Natural killer cell treated with Interleukin-12 subunit alpha and Interleukin-12 subunit beta and Interleukin-15 and Interleukin-18, amount 100 ng/mL, for 72 hours (primary cell): ENCODE measurements around the gene STK39. TPM values are rescaled to one million over a fixed set of nuclear protein-coding genes. Genes with fewer than 3 reads are reported as not detected.

Experiments
- ATAC-seq, 2 donors: fragments of 150-1000 bp; cut with Tn5 transposase in 1 of 2; sonication (Bioruptor Pico), chemical (Tn5 transposase) in 1 of 2; 2 replicates each; pipeline ENCODE4 v1.10.0; 2021
- DNase-seq: peaks from one replicate; pipeline ENCODE4 v3.0.0; 2022; ENCODE audit warnings: low spot score
- H3K27ac Mint-ChIP-seq, 2 donors: 1 replicate in 1 of 2; 2 replicates in 1 of 2; pipeline ENCODE4 v1.8.0; 2022; ENCODE audit warnings: mixed read lengths in 2 of 2, mild to moderate bottlenecking in 1 of 2, moderate library complexity in 1 of 2
- H3K27me3 Mint-ChIP-seq, 2 donors: 1 replicate in 1 of 2; 2 replicates in 1 of 2; pipeline ENCODE4 v1.8.0; 2022; ENCODE audit warnings: mixed read lengths in 2 of 2
- H3K36me3 Mint-ChIP-seq: one replicate; pipeline ENCODE4 v1.8.0; 2022; ENCODE audit warnings: mixed read lengths
- H3K4me1 Mint-ChIP-seq, 2 donors: 1 replicate in 1 of 2; 2 replicates in 1 of 2; pipeline ENCODE4 v1.8.0; 2022; ENCODE audit warnings: low read depth in 2 of 2, mixed read lengths in 2 of 2, mild to moderate bottlenecking in 1 of 2
- H3K4me3 Mint-ChIP-seq: one replicate; pipeline ENCODE4 v1.8.0; 2022; ENCODE audit warnings: mixed read lengths
- H3K9me3 Mint-ChIP-seq: 2 replicates; pipeline ENCODE4 v1.8.0; 2022; ENCODE audit warnings: mixed read lengths
- total RNA-seq, 2 donors: library from RNA; stranded (reverse); gene quantifications; one replicate each; pipeline ENCODE4 v1.2.3, GENCODE V29; 2022

Gene STK39
- total RNA-seq, 2 donors from 2014 or later = 39.1 to 52.0 TPM

GRCh38 chr2:168191955-168192785 lies 55.2 kb downstream of the STK39 start:
- peak overlapping the region; percentile 69 to 90 for H3K27ac Mint-ChIP-seq
- H3K4me3 Mint-ChIP-seq = peak overlapping the region; percentile 68
- DNase-seq = no peak
- peaks cover 5% of the 10 kb centered on the region for H3K36me3 Mint-ChIP-seq
- no peaks in the 10 kb centered on the region for H3K27me3 Mint-ChIP-seq
- peaks cover 65 to 74% of the 10 kb centered on the region in 2 donors for H3K4me1 Mint-ChIP-seq
- no peaks in the 10 kb centered on the region for H3K9me3 Mint-ChIP-seq
- no peak for ATAC-seq

DNA sequence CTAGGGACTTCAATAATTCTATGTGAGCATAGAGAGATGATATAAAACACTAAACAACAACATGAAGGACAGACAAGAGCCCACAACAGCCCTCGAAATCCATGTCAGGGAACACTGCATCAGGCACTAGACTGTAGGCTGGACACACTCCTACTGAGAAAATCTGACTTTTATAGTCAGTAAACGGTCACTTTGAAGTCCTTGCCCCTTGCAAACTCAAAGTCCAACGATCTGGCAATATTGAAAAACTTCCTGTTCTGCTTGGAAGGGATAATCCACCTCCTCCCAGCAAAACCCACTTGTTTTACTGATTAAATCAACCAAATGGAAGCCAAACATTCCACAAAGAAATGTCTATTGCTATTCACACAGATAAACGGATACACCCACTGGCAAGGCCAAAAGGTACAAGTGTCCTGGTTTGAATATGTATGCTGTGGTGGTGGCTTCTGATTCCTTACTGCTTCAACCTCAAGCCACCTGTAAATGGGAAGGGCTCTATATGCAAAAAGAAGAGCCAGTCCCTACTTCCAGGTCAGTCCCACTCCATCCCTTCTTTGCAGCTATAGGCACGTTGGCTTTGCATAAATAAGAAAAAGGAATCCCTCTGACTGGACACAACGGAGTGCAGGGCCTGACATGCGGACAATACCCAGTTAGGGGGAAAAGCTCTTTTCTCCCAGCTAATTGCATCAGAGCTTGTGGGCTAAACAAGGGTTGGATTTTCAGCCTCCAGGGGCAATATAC lies 56.6 kb downstream of the STK39 start:
- peak overlapping the region; percentile 20 to 90 for H3K27ac Mint-ChIP-seq
- no peaks in the 10 kb centered on the region for H3K9me3 Mint-ChIP-seq
- H3K4me3 Mint-ChIP-seq = no peak overlapping the region
- peaks cover 64 to 70% of the 10 kb centered on the region in 2 donors for H3K4me1 Mint-ChIP-seq
- ATAC-seq (no peak), DNase-seq (no peak)
- H3K27me3 Mint-ChIP-seq = no peaks in the 10 kb centered on the region
- H3K36me3 Mint-ChIP-seq = no peaks in the 10 kb centered on the region

DNA sequence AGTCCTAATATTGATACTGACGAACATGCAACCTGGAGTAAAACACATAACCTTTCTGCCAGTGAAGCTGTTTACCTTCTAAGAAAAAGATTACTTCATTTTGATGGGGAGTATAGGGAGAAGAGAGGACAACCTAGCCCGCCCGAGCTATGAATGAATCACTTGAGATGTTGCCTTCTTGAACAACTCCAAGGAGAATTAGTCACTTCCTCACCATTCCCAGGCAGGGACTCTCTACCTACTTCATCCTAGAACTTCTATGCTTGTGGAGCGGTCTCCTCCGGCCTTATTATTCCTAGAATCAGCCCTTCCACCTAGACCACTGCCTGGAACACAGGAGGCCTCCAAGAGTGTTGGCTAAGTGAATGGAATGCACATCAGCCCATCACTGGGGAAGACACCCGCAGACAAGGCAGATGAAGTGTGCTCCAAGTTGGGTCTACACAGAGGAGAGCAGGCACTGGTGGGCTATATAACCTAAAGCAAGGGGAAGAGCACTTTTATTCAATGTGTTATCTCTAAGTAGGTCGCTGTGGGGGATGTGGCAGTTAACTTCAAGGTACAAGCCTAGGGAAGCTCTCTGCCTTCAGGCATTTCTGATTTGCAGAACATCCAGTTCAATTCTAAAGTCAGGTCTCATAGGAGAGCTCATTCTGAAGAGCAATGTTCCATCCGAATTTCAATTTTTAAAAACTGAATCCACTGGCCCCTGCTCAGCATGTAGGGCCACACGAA lies 57.4 kb downstream of the STK39 start:
- no peak for DNase-seq
- no peak overlapping the region for H3K4me3 Mint-ChIP-seq
- no peak for ATAC-seq
- peak overlapping the region; percentile 20 to 90 for H3K27ac Mint-ChIP-seq
- no peaks in the 10 kb centered on the region for H3K9me3 Mint-ChIP-seq
- H3K27me3 Mint-ChIP-seq = no peaks in the 10 kb centered on the region
- H3K36me3 Mint-ChIP-seq = no peaks in the 10 kb centered on the region
- H3K4me1 Mint-ChIP-seq = peaks cover 63 to 70% of the 10 kb centered on the region in 2 donors

GRCh38 chr2:168188002-168188401 lies 59.4 kb downstream of the STK39 start:
- Mint-ChIP-seq H3K9me3 (no peaks in the 10 kb centered on the region), H3K27me3 (no peaks in the 10 kb centered on the region), H3K4me3 (no peak overlapping the region), H3K4me1 (peaks cover 68 to 75% of the 10 kb centered on the region in 2 donors), H3K36me3 (no peaks in the 10 kb centered on the region), H3K27ac (peak overlapping the region in 1 of 2 donors; percentile 77)
- ATAC-seq (no peak), DNase-seq (no peak)

DNA sequence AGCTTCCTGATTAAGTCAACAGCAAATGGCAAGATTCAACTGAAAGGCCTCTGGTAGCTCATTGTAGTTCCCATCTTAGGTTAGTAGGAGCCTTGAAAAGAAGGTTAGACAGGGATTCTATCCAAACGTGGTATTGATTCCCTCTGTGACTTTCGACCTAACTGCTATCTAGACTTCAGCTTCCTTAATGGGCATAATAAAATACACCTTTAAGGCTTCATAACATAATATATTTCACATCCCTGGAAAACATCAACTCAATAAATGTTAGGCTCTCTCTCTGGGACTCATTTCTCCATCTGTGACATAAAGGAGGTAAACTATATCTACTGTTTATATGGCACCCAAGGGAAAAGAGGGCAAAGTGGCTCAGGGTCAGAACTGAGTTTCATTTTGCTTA lies 60.9 kb downstream of the STK39 start:
- no peaks in the 10 kb centered on the region for H3K27me3 Mint-ChIP-seq
- H3K27ac Mint-ChIP-seq = peak overlapping the region in 1 of 2 donors; percentile 71
- H3K4me1 Mint-ChIP-seq = peaks cover 68 to 76% of the 10 kb centered on the region in 2 donors
- H3K9me3 Mint-ChIP-seq = no peaks in the 10 kb centered on the region
- H3K36me3 Mint-ChIP-seq = no peaks in the 10 kb centered on the region
- ATAC-seq = no peak
- no peak overlapping the region for H3K4me3 Mint-ChIP-seq
- no peak for DNase-seq

- H3K27me3 Mint-ChIP-seq = no peaks in the 10 kb centered on the region
- H3K36me3 Mint-ChIP-seq = no peaks in the 10 kb centered on the region
- H3K9me3 Mint-ChIP-seq = no peaks in the 10 kb centered on the region
- no peak overlapping the region for H3K4me3 Mint-ChIP-seq
- ATAC-seq = no peak
- H3K4me1 Mint-ChIP-seq = peaks cover 65 to 72% of the 10 kb centered on the region in 2 donors
- peak overlapping the region in 1 of 2 donors; percentile 71 for H3K27ac Mint-ChIP-seq
- DNase-seq = no peak
These were observed 61.7 kb downstream of the STK39 start for GRCh38 chr2:168185583-168186274.

DNA sequence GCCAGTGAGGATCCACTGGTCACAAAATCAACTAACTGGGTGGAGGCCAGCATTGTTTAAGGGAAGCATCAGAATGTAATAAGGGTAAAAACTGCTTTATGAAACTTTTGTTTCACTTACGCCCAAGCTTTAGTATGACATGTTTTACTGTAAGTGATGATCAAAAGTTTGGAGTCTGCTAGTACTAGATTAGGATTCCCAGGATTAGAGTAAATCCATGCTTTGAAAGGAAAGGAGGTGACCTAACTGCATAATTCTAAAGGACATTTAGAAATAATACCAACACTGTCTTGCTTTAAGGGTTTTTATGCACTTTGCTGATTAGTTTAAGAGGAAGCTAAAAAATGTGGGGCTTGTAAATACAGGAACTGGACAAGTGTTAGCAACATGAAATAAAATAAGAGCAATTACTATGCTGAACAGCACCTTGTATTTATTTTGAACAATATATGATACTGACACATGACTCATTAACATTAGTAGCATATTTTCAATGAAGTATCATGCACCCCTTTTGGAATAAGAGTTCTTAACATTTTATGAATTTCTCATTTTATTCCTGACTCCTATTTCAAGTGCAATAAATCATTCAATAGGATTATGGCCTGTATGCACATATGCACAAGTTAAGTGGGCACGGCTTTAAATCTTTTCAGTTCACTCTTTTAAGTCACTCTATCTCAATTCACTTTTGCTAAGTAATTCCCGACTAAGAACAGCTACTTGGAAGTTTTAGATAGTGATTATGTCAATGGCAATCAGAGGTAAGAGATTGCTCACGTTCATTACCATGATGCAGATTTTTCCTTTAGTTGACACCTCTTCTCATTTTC lies 62.5 kb downstream of the STK39 start:
- no peaks in the 10 kb centered on the region for H3K9me3 Mint-ChIP-seq
- H3K4me3 Mint-ChIP-seq = no peak overlapping the region
- ATAC-seq (no peak), DNase-seq (no peak)
- H3K4me1 Mint-ChIP-seq = peaks cover 57 to 64% of the 10 kb centered on the region in 2 donors
- no peaks in the 10 kb centered on the region for H3K36me3 Mint-ChIP-seq
- peak overlapping the region in 1 of 2 donors; percentile 74 for H3K27ac Mint-ChIP-seq
- H3K27me3 Mint-ChIP-seq = no peaks in the 10 kb centered on the region

GRCh38 chr2:168183308-168183997 lies 63.9 kb downstream of the STK39 start:
- H3K9me3 Mint-ChIP-seq = no peaks in the 10 kb centered on the region
- no peaks in the 10 kb centered on the region for H3K27me3 Mint-ChIP-seq
- DNase-seq (no peak), ATAC-seq (no peak)
- no peaks in the 10 kb centered on the region for H3K36me3 Mint-ChIP-seq
- H3K27ac Mint-ChIP-seq = peak overlapping the region in 1 of 2 donors; percentile 74
- no peak overlapping the region for H3K4me3 Mint-ChIP-seq
- peaks cover 62 to 69% of the 10 kb centered on the region in 2 donors for H3K4me1 Mint-ChIP-seq

DNA sequence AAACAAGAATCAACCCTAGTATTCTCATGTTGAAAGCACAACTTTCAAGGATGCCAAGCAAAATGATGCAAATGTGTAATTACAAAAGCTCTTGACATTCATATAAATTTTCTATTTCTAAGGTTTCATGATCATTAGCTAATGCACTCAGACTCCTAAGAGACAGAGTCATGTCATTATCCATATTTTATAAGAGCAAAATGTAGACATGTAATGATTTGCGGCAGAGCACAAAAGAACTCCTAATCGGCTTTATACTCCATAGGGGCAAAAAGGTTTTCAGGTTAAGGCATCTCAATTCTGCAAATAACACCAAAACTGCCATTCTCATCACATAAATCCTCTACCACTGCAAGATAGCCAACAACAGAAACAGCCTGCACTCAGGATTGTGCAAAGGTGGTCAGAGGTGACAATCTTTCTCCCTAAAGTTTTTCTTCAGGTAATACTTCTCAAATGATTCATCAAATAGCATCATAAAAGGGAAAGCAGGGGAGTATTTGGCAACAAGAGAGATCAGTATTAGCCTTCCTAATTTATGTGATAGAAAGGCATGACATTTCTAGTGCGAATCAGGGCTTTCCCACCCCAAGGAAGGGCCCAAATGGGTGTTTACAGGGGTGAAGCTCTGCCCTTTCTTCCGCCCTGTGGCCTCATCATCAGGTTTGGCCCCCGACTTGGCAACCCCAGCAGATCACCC lies 64.7 kb downstream of the STK39 start:
- H3K36me3 Mint-ChIP-seq = no peaks in the 10 kb centered on the region
- ATAC-seq = no peak
- H3K27ac Mint-ChIP-seq = peak overlapping the region in 1 of 2 donors; percentile 74
- no peaks in the 10 kb centered on the region for H3K9me3 Mint-ChIP-seq
- H3K27me3 Mint-ChIP-seq = no peaks in the 10 kb centered on the region
- DNase-seq = no peak
- no peak overlapping the region for H3K4me3 Mint-ChIP-seq
- peaks cover 66 to 73% of the 10 kb centered on the region in 2 donors for H3K4me1 Mint-ChIP-seq

DNA sequence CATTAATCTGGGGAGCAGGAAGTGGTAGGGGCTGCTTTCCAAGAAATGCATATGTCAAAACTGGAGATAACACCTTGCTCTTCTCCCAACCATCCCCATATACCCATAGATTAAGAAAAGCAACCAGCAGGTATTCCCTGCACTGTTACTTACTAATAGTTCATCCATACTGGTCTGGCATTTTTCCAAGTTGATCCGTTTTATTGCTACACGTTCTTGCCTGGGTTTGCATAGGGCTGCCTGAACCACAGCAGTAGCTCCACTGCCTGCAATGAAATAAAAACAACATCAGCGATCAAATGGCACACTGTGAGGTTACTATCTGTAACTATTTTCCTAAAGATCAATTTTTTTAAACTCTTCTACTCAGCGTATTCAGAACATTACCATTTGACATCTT lies 65.6 kb downstream of the STK39 start:
- Mint-ChIP-seq H3K9me3 (no peaks in the 10 kb centered on the region), H3K4me1 (peaks cover 70 to 82% of the 10 kb centered on the region in 2 donors), H3K36me3 (no peaks in the 10 kb centered on the region), H3K27ac (peak overlapping the region; percentile 36 to 74), H3K4me3 (no peak overlapping the region), H3K27me3 (no peaks in the 10 kb centered on the region)
- ATAC-seq (no peak), DNase-seq (no peak)

- H3K4me3 Mint-ChIP-seq = no peak overlapping the region
- no peaks in the 10 kb centered on the region for H3K36me3 Mint-ChIP-seq
- DNase-seq (no peak), ATAC-seq (no peak)
- peaks cover 66 to 82% of the 10 kb centered on the region in 2 donors for H3K4me1 Mint-ChIP-seq
- H3K9me3 Mint-ChIP-seq = no peaks in the 10 kb centered on the region
- H3K27me3 Mint-ChIP-seq = no peaks in the 10 kb centered on the region
- no peak overlapping the region for H3K27ac Mint-ChIP-seq
These were observed 66.5 kb downstream of the STK39 start for GRCh38 chr2:168180914-168181313.

DNA sequence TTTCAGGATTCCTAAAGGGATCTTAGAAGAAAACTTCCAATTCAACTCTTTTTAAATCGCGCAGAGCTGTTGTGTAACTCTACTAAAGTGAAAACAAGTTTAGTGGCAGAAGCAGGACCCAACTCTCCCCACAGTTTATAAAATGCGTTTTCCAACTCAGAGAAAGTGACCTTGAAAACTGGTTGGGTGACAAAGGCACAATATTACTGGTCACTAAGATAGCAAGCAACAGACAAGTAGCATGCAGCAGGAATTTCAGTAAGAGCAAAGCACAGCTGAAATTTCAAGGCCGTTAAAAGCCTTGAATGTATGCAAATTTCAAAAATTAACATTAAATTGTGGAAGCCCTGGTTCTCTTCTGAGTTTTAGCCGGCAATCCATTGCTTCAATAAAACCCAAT lies 66.9 kb downstream of the STK39 start:
- Mint-ChIP-seq H3K36me3 (no peaks in the 10 kb centered on the region), H3K27me3 (no peaks in the 10 kb centered on the region), H3K4me1 (peaks cover 62 to 78% of the 10 kb centered on the region in 2 donors), H3K27ac (no peak overlapping the region), H3K9me3 (no peaks in the 10 kb centered on the region), H3K4me3 (no peak overlapping the region)
- no peak for ATAC-seq
- DNase-seq = no peak
